ENCODE results near the gene SIPA1. TPM values are rescaled to one million over a fixed set of nuclear protein-coding genes. Genes with fewer than 3 reads are reported as not detected.
"Not testable (repeated sequence)": the region's sequence is repeated elsewhere in the genome, so short reads cannot be mapped to it uniquely, and the experiment has no call there.

SIPA1 gene
- total RNA-seq, 1 donor = 15.2 TPM

- Histone ChIP-seq H3K4me1 (ENCODE audit: insufficient read depth, low read length) (no peaks in the 10 kb centered on the region), H4K20me1 (ENCODE audit: insufficient read depth, low read length) (no peaks in the 10 kb centered on the region), H3K27me3 (ENCODE audit: insufficient read depth, low read length) (peaks cover 21% of the 10 kb centered on the region), H3K9me3 (ENCODE audit: low read depth, low read length) (no peaks in the 10 kb centered on the region), H3K4me2 (ENCODE audit: insufficient read depth, low read length) (no peak overlapping the region), H2AFZ (ENCODE audit: low read length) (no peak overlapping the region), H3K4me3 (ENCODE audit: insufficient read depth, low read length) (no peak overlapping the region), H3K79me2 (ENCODE audit: insufficient read depth, low read length) (no peaks in the 10 kb centered on the region), H3K36me3 (ENCODE audit: insufficient read depth, low read length) (no peaks in the 10 kb centered on the region), H3K27ac (ENCODE audit: low read depth, low read length) (no peak overlapping the region)
- TF ChIP-seq, protein P1, sequence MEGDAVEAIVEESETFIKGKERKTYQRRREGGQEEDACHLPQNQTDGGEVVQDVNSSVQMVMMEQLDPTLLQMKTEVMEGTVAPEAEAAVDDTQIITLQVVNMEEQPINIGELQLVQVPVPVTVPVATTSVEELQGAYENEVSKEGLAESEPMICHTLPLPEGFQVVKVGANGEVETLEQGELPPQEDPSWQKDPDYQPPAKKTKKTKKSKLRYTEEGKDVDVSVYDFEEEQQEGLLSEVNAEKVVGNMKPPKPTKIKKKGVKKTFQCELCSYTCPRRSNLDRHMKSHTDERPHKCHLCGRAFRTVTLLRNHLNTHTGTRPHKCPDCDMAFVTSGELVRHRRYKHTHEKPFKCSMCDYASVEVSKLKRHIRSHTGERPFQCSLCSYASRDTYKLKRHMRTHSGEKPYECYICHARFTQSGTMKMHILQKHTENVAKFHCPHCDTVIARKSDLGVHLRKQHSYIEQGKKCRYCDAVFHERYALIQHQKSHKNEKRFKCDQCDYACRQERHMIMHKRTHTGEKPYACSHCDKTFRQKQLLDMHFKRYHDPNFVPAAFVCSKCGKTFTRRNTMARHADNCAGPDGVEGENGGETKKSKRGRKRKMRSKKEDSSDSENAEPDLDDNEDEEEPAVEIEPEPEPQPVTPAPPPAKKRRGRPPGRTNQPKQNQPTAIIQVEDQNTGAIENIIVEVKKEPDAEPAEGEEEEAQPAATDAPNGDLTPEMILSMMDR (IDR thresholded peaks at IDR 0.05; ENCODE audit: extremely low read depth, low read depth, low read length) = no peak
- DNase-seq (ENCODE audit: insufficient read length, low spot score, missing footprints) = no peak
These were observed 48.1 kb downstream of the SIPA1 start for GRCh38 chr11:65685981-65686380.

DNA sequence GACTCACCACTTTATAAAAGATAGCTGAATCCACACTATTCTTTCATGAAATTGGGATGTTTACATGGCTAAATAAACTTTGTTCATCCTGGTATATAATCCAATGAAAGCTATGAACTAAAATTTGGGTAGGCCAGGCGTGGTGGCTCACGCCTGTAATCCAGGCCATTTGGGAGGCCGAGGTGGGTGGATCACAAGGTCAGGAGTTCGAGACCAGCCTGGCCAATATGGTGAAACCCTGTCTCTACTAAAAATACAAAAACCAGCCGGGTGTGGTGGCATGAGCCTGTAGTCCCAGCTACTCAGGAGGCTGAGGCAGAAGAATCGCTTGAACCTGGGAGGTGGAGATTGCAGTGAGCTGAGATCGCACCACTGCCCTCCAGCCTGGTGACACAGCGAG lies 53.9 kb downstream of the SIPA1 start:
- not testable (repeated sequence) for DNase-seq (ENCODE audit: insufficient read length, low spot score, missing footprints); H3K4me3 ChIP-seq (ENCODE audit: insufficient read depth, low read length)

DNA sequence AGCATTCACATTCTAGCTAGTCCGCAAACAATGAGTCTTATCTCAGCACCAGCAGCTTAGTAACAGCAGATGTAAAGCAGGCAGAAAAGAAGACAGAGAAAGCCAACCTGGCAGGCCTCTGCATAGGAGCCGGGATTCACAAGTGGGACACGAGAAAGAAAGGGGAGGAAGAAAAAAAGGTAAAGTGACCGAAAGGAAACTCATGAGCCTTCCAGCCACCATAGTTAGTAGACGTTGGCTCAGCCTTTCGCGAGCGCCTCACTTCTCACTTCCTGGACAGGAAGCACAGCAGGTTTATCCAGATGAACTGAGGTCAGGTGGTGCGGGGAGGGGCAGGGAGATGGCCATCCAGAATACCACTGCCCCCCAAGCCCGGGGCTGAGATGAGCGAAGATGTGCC lies 54.5 kb downstream of the SIPA1 start:
- peaks cover 5% of the 10 kb centered on the region for H3K27me3 ChIP-seq (ENCODE audit: insufficient read depth, low read length)
- H3K4me1 ChIP-seq (ENCODE audit: insufficient read depth, low read length) = no peaks in the 10 kb centered on the region
- no peaks in the 10 kb centered on the region for H4K20me1 ChIP-seq (ENCODE audit: insufficient read depth, low read length)
- no peaks in the 10 kb centered on the region for H3K9me3 ChIP-seq (ENCODE audit: low read depth, low read length)
- no peak overlapping the region for H3K4me2 ChIP-seq (ENCODE audit: insufficient read depth, low read length)
- no peaks in the 10 kb centered on the region for H3K36me3 ChIP-seq (ENCODE audit: insufficient read depth, low read length)
- no peaks in the 10 kb centered on the region for H3K79me2 ChIP-seq (ENCODE audit: insufficient read depth, low read length)
- no peak overlapping the region for H3K4me3 ChIP-seq (ENCODE audit: insufficient read depth, low read length)
- H3K27ac ChIP-seq (ENCODE audit: low read depth, low read length) = no peak overlapping the region
- DNase-seq (ENCODE audit: insufficient read length, low spot score, missing footprints) = no peak
- TF ChIP-seq, protein P1 (IDR thresholded peaks at IDR 0.05; ENCODE audit: extremely low read depth, low read depth, low read length) = no peak
- H2AFZ ChIP-seq (ENCODE audit: low read length) = no peak overlapping the region

More for the DNA sequence above, 53.9 kb downstream of the SIPA1 start:
- not testable (repeated sequence) for H3K4me1 ChIP-seq (ENCODE audit: insufficient read depth, low read length); H3K9me3 ChIP-seq (ENCODE audit: low read depth, low read length); H4K20me1 ChIP-seq (ENCODE audit: insufficient read depth, low read length); H3K36me3 ChIP-seq (ENCODE audit: insufficient read depth, low read length); H3K27ac ChIP-seq (ENCODE audit: low read depth, low read length); H3K4me2 ChIP-seq (ENCODE audit: insufficient read depth, low read length); H2AFZ ChIP-seq (ENCODE audit: low read length); H3K27me3 ChIP-seq (ENCODE audit: insufficient read depth, low read length); H3K79me2 ChIP-seq (ENCODE audit: insufficient read depth, low read length)

GRCh38 chr11:65695459-65696241 lies 57.7 kb downstream of the SIPA1 start:
- H3K27me3 ChIP-seq (ENCODE audit: insufficient read depth, low read length) = peaks cover 15% of the 10 kb centered on the region
- H3K27ac ChIP-seq (ENCODE audit: low read depth, low read length) = no peak overlapping the region
- H3K4me3 ChIP-seq (ENCODE audit: insufficient read depth, low read length) = no peak overlapping the region
- no peak overlapping the region for H2AFZ ChIP-seq (ENCODE audit: low read length)
- TF ChIP-seq, protein P1 (IDR thresholded peaks at IDR 0.05; ENCODE audit: extremely low read depth, low read depth, low read length) = no peak
- no peaks in the 10 kb centered on the region for H3K36me3 ChIP-seq (ENCODE audit: insufficient read depth, low read length)
- H3K9me3 ChIP-seq (ENCODE audit: low read depth, low read length) = no peaks in the 10 kb centered on the region
- H4K20me1 ChIP-seq (ENCODE audit: insufficient read depth, low read length) = no peaks in the 10 kb centered on the region
- DNase-seq (ENCODE audit: insufficient read length, low spot score, missing footprints) = no peak
- H3K79me2 ChIP-seq (ENCODE audit: insufficient read depth, low read length) = no peaks in the 10 kb centered on the region
- H3K4me1 ChIP-seq (ENCODE audit: insufficient read depth, low read length) = no peaks in the 10 kb centered on the region
- no peak overlapping the region for H3K4me2 ChIP-seq (ENCODE audit: insufficient read depth, low read length)

Measured in osteoblast (primary cell).